GM23338 (cell line): ENCODE results near the gene FEN1. TPM values are rescaled to one million over a fixed set of nuclear protein-coding genes. Genes with fewer than 3 reads are reported as not detected.

Experiments
- ATAC-seq: fragments of 200-7000 bp; cut with Tn5 transposase; 3 replicates; pipeline ENCODE4 v1.9.1; 2020
- DNase-seq: peaks from one replicate; pipeline ENCODE4 v3.0.0-alpha.2; 2015; ENCODE audit warnings: low spot score
- H2AFZ ChIP-seq: fragments of 200-600 bp; sonication (generic); 2 replicates; pipeline ENCODE4 v1.8.0; 2016; ENCODE audit warnings: antibody characterized with exemption, mild to moderate bottlenecking, moderate library complexity
- H3F3A ChIP-seq: fragments of 200-600 bp; sonication (generic); replicated peaks from 2 replicates; pipeline ENCODE4 v1.8.0; 2017; ENCODE audit warnings: antibody characterized with exemption, mixed run types, low read depth
- H3K27ac ChIP-seq: fragments of 200-600 bp; sonication (generic); 2 replicates; pipeline ENCODE4 v1.6.1; 2016; ENCODE audit warnings: low read depth
- H3K27me3 ChIP-seq: fragments of 200-600 bp; sonication (generic); 2 replicates; pipeline ENCODE4 v1.8.0; 2016; ENCODE audit warnings: mild to moderate bottlenecking, mixed run types, moderate library complexity; ENCODE audit not compliant: insufficient read depth
- H3K36me3 ChIP-seq: fragments of 200-600 bp; sonication (generic); 2 replicates; pipeline ENCODE4 v1.8.0; 2016; ENCODE audit warnings: mild to moderate bottlenecking; ENCODE audit not compliant: insufficient read depth
- H3K4me1 ChIP-seq: fragments of 200-600 bp; sonication (generic); 2 replicates; pipeline ENCODE4 v1.8.0; 2016; ENCODE audit warnings: mild to moderate bottlenecking, moderate library complexity; ENCODE audit not compliant: insufficient read depth
- H3K4me2 ChIP-seq: fragments of 200-600 bp; sonication (generic); 2 replicates; pipeline ENCODE4 v1.7.1; 2017; ENCODE audit warnings: mixed run types
- H3K4me3 ChIP-seq: fragments of 200-600 bp; sonication (generic); 2 replicates; pipeline ENCODE4 v1.6.1; 2016; ENCODE audit warnings: mixed run types
- H3K79me2 ChIP-seq: fragments of 200-600 bp; sonication (generic); replicated peaks from 2 replicates; pipeline ENCODE4 v1.8.0; 2017; ENCODE audit warnings: mild to moderate bottlenecking; ENCODE audit not compliant: insufficient read depth
- H3K9me2 ChIP-seq: fragments of 200-600 bp; sonication (generic); 2 replicates; pipeline ENCODE4 v1.8.0; 2017; ENCODE audit not compliant: insufficient read depth
- H4K20me1 ChIP-seq: fragments of 200-600 bp; sonication (generic); replicated peaks from 2 replicates; pipeline ENCODE4 v1.8.0; 2017; ENCODE audit warnings: mild to moderate bottlenecking; ENCODE audit not compliant: insufficient read depth
- H3K27ac Mint-ChIP-seq: 2 replicates; pipeline ENCODE4 v1.8.0; 2020; ENCODE audit warnings: inconsistent platforms, mild to moderate bottlenecking, moderate library complexity, mixed read lengths
- H3K27me3 Mint-ChIP-seq: 3 replicates; pipeline ENCODE4 v1.8.0; 2022; ENCODE audit warnings: low read depth, mild to moderate bottlenecking, moderate library complexity, mixed read lengths, inconsistent platforms; ENCODE audit not compliant: insufficient read depth, poor library complexity
- H3K36me3 Mint-ChIP-seq: 3 replicates; pipeline ENCODE4 v1.8.0; 2021; ENCODE audit warnings: low read depth, mild to moderate bottlenecking, inconsistent platforms, moderate library complexity, mixed read lengths
- H3K4me1 Mint-ChIP-seq: 3 replicates; pipeline ENCODE4 v1.8.0; 2020; ENCODE audit warnings: mild to moderate bottlenecking, inconsistent platforms, mixed read lengths
- H3K4me3 Mint-ChIP-seq: 3 replicates; pipeline ENCODE4 v1.8.0; 2021; ENCODE audit warnings: moderate library complexity, mild to moderate bottlenecking, inconsistent platforms, mixed read lengths
- H3K9me3 Mint-ChIP-seq: 3 replicates; pipeline ENCODE4 v1.8.0; 2020; ENCODE audit warnings: moderate library complexity, mild to moderate bottlenecking, inconsistent platforms, mixed read lengths
- CREB1 ChIP-seq: fragments of 250-450 bp; sonication (Bioruptor Pico); IDR thresholded peaks from 2 replicates; pipeline ENCODE4 v1.5.0; 2020; ENCODE audit warnings: low read depth, mild to moderate bottlenecking, moderate library complexity
- CTCF ChIP-seq, 2 experiments: fragments of 200-600 bp in 1 of 2; sonication (generic) in 1 of 2; conservative IDR thresholded peaks; 2 replicates each; pipeline versions ENCODE4 v1.5.1 to v1.6.1; 2016 to 2017; ENCODE audit warnings: antibody characterized with exemption in 2 of 2, low read depth in 2 of 2, mild to moderate bottlenecking in 2 of 2, moderate library complexity in 1 of 2
- ETS1 ChIP-seq: IDR thresholded peaks from 2 replicates; pipeline ENCODE4 v1.6.1; 2016; ENCODE audit warnings: antibody characterized with exemption
- EZH2 ChIP-seq: fragments of 200-600 bp; sonication (generic); IDR thresholded peaks from one replicate; pipeline ENCODE4 v1.8.0; 2017; ENCODE audit warnings: antibody characterized with exemption, mild to moderate bottlenecking, low read depth; ENCODE audit not compliant: unreplicated experiment
- EZH2phosphoT487 ChIP-seq: fragments of 200-600 bp; sonication (generic); IDR thresholded peaks from one replicate; pipeline ENCODE4 v1.8.1; 2018; ENCODE audit warnings: antibody characterized with exemption; ENCODE audit not compliant: unreplicated experiment
- JUNB ChIP-seq: IDR thresholded peaks from one replicate; pipeline ENCODE4 v1.6.1; 2016; ENCODE audit warnings: antibody characterized with exemption; ENCODE audit not compliant: unreplicated experiment
- NANOG ChIP-seq: IDR thresholded peaks from 2 replicates; pipeline ENCODE4 v1.6.1; 2016; ENCODE audit warnings: antibody characterized with exemption, borderline replicate concordance
- POLR2AphosphoS5 ChIP-seq: IDR thresholded peaks from 2 replicates; pipeline ENCODE4 v1.6.1; 2016; ENCODE audit warnings: antibody characterized with exemption, low read depth
- REST ChIP-seq: IDR thresholded peaks from one replicate; pipeline ENCODE4 v1.6.1; 2018; ENCODE audit warnings: antibody characterized with exemption; ENCODE audit not compliant: unreplicated experiment
- STAT1 ChIP-seq: IDR thresholded peaks from one replicate; pipeline ENCODE4 v1.6.1; 2016; ENCODE audit warnings: antibody characterized with exemption; ENCODE audit not compliant: unreplicated experiment
- ZNF114 ChIP-seq: fragments of 250-450 bp; sonication (Bioruptor Pico); IDR thresholded peaks from 2 replicates; pipeline ENCODE4 v1.5.0; 2020; ENCODE audit warnings: mild to moderate bottlenecking, moderate library complexity
- ZNF331 ChIP-seq: fragments of 250-450 bp; sonication (Bioruptor Pico); IDR thresholded peaks from 2 replicates; pipeline ENCODE4 v1.5.0; 2020; ENCODE audit warnings: low read depth, mild to moderate bottlenecking, moderate library complexity
- ZNF462 ChIP-seq: fragments of 250-450 bp; sonication (Bioruptor Pico); IDR thresholded peaks from 2 replicates; pipeline ENCODE4 v1.5.0; 2020; ENCODE audit warnings: mild to moderate bottlenecking, moderate library complexity
- polyA plus RNA-seq: library from polyadenylated mRNA; unstranded; fragments of >200 nt; fragmentation: Nextera tagmentation; extraction: Ambion mirVana; gene quantifications from 2 replicates; pipeline ENCODE4 v1.2.1, GENCODE V29; 2016
- total RNA-seq: library from RNA; depleted of rRNA; stranded (reverse); fragments of >200 nt; shearing (Covaris generic); gene quantifications from 2 replicates; pipeline ENCODE4 v1.2.3, GENCODE V29; 2014

Gene FEN1
- total and polyA plus RNA-seq, 2 experiments from 2014 or later = 85.1 to 89.0 TPM

DNA sequence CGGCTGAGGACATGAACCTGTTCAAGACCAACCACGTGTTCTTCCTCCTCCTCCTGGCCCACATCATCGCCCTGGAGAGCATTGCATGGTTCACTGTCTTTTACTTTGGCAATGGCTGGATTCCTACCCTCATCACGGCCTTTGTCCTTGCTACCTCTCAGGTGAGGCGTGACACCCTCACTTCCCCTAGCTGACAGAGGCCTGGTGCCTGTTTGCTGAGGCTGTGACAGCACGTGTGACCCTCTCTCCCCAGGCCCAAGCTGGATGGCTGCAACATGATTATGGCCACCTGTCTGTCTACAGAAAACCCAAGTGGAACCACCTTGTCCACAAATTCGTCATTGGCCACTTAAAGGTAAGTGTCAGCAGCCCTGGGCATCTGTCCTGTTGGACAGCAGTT lies 47.7 kb downstream of the FEN1 start:
- Histone ChIP-seq H3K36me3 (peaks cover 64% of the 10 kb centered on the region), H3K4me1 (peaks cover 8% of the 10 kb centered on the region; the same call in 1 of the 2 replicates), H3F3A (peaks cover 26% of the 10 kb centered on the region; the same call in 1 of the 2 replicates), H3K27me3 (no peaks in the 10 kb centered on the region), H3K4me2 (no peak overlapping the region), H3K9me2 (no peaks in the 10 kb centered on the region), H3K27ac (no peak overlapping the region), H3K79me2 (peaks cover 51% of the 10 kb centered on the region), H2AFZ (no peak overlapping the region), H4K20me1 (peaks cover 47% of the 10 kb centered on the region), H3K4me3 (no peak overlapping the region)
- Mint-ChIP-seq H3K9me3 (no peaks in the 10 kb centered on the region), H3K4me1 (peaks cover 15% of the 10 kb centered on the region), H3K36me3 (peaks cover 94% of the 10 kb centered on the region), H3K27me3 (peaks cover 10% of the 10 kb centered on the region), H3K27ac (no peak overlapping the region), H3K4me3 (no peak overlapping the region)
- DNase-seq = no peak
- ATAC-seq = no peak
- TF ChIP-seq JUNB = no peak
- no peak for TF ChIP-seq ZNF114 (CRISPR knock-in tag)
- no peak for TF ChIP-seq STAT1
- no peak for TF ChIP-seq ZNF462 (CRISPR knock-in tag)
- TF ChIP-seq ZNF331 (CRISPR knock-in tag) = no peak
- TF ChIP-seq CTCF (conservative IDR thresholded peaks at IDR 0.05; ENCODE audit: low read depth in 2 of 2) = no peak
- TF ChIP-seq POLR2AphosphoS5 = no peak
- no peak for TF ChIP-seq EZH2
- no peak for TF ChIP-seq ETS1
- TF ChIP-seq NANOG = no peak
- no peak for TF ChIP-seq CREB1
- no peak for TF ChIP-seq REST
- no peak for TF ChIP-seq EZH2phosphoT487
